ENCODE measurements around the gene GNAL.

The GNAL gene

DNA sequence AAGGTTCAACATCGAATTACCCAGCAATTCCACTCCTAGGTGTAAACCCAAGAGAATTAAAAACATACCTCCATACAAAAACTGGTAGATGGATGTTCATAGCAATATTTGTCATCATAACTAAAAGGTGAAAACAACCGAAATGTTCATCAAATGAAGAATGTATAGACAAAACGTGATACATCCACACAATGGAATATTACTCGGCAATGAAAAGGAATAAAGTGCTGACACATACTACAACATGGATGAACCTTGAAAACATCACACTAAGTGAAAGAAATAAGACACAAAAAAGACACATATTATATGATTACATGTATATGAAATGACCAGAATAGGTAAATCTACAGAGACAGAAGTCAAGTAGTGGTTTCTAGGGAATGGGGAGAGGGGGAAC, 141.5 kb downstream of the GNAL start:
- DNase-seq (ENCODE audit: low spot score) = no peak
- ChIA-PET CTCF (no interaction called here), POLR2A (ENCODE audit: low non-redundant PET) (no interaction called here)
- H3K27ac ChIP-seq = no peak overlapping the region
- TF ChIP-seq, protein P1, sequence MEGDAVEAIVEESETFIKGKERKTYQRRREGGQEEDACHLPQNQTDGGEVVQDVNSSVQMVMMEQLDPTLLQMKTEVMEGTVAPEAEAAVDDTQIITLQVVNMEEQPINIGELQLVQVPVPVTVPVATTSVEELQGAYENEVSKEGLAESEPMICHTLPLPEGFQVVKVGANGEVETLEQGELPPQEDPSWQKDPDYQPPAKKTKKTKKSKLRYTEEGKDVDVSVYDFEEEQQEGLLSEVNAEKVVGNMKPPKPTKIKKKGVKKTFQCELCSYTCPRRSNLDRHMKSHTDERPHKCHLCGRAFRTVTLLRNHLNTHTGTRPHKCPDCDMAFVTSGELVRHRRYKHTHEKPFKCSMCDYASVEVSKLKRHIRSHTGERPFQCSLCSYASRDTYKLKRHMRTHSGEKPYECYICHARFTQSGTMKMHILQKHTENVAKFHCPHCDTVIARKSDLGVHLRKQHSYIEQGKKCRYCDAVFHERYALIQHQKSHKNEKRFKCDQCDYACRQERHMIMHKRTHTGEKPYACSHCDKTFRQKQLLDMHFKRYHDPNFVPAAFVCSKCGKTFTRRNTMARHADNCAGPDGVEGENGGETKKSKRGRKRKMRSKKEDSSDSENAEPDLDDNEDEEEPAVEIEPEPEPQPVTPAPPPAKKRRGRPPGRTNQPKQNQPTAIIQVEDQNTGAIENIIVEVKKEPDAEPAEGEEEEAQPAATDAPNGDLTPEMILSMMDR (conservative IDR thresholded peaks at IDR 0.05; ENCODE audit: low read depth) = no peak

DNA sequence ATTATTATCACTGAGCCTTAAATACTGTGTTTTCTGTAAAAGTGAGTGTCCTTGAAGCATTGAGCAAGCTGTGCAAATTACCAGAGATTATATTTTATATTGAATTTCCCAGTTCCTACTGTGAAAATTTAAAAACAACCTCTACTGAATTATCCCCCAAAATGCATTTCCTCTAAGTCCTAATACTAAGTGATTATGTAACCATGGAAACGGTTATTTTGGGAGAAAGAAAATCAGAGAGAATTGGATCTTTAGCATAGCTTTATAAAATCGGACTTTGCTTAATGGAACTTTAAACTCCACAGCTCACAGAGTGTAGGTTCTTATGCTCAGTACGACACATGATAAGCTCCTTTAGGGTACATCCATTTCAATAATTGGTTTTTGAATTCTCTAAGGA, 142.9 kb downstream of the GNAL start:
- CTCF ChIA-PET = no interaction called here
- TF ChIP-seq, protein P1 (conservative IDR thresholded peaks at IDR 0.05; ENCODE audit: low read depth) = no peak

DNA sequence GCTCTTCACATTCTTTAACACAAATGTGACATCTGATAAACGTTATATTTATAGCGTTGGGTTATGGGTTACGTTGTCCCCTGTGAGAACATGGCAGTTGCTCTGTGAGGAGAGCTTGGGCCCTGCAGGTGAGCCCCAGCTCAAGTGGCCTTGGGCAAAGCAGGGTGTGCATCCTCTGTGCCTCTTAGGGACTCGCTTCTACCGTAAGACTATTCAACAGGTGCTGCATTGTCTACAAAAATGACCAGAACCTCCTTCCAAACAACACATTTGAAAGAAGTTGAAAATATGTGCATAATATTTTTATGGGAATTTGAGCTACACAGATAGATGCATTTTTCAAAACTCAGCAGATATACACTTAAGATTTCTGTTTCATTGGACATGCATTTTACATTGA, 145.7 kb downstream of the GNAL start:
- POLR2A ChIA-PET (ENCODE audit: low non-redundant PET) = interaction anchor here (0.5 kb wide), 1 partner anchor 61 kb away, joined by 4 read pairs; no protein-coding TSS in a partner anchor
- H3K27ac ChIP-seq = no peak overlapping the region
- no peak for DNase-seq (ENCODE audit: low spot score)
- CTCF ChIA-PET = no interaction called here
- TF ChIP-seq, protein P1 (conservative IDR thresholded peaks at IDR 0.05; ENCODE audit: low read depth) = no peak

More for the DNA sequence above, 142.9 kb downstream of the GNAL start:
- no peak for DNase-seq (ENCODE audit: low spot score)
- POLR2A ChIA-PET (ENCODE audit: low non-redundant PET) = no interaction called here
- H3K27ac ChIP-seq = no peak overlapping the region

DNA sequence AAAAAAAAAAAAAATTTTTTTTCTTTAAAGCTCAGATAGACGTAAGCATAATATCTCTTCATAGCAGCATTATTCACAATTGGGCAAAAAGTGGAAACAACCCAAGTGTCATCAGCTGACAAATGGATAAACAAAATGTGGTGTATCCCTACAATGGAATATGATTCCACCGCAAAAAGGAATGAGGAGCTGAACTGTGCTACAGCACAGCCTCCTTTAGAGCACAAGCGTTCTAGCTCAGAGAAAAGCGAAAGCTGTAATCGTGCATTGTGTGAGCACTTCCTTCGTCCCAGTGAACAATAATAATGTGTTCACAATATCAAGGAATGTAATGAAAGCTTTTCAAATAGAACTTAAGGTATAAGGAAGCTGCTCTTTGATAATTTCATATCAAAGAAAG, 150.5 kb downstream of the GNAL start:
- ChIA-PET POLR2A (ENCODE audit: low non-redundant PET) (no interaction called here), CTCF (interaction anchor here (0.6 to 1.0 kb wide), 2 partner anchors 100 to 188 kb away, joined by 3 to 5 read pairs; no protein-coding TSS in a partner anchor)

DNA sequence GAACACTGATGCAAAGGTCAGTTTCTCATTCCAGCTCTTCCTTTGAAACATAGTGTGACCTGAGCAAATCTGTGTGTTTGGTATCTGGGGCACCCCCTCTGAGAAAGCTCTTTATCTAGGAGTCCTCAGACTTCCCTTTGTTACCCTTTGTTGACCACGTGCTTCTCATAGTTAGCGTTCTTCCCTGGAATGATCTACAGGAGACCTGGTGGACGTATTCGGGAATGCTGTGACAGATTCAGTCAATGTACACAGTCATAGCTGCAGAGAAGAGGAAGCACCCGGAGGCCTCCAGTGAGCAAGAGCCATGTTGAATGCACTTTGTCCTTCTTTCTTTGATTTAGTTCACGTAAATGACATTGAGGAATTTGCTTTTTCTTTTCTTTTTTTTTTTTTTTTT, 151.4 kb downstream of the GNAL start:
- DNase-seq (ENCODE audit: low spot score) = no peak
- CTCF ChIA-PET = no interaction called here
- POLR2A ChIA-PET (ENCODE audit: low non-redundant PET) = no interaction called here
- TF ChIP-seq, protein P1 (conservative IDR thresholded peaks at IDR 0.05; ENCODE audit: low read depth) = no peak
- H3K27ac ChIP-seq = no peak overlapping the region

More for the DNA sequence above, 150.5 kb downstream of the GNAL start:
- TF ChIP-seq, protein P1 (conservative IDR thresholded peaks at IDR 0.05; ENCODE audit: low read depth) = no peak
- no peak for DNase-seq (ENCODE audit: low spot score)
- H3K27ac ChIP-seq = no peak overlapping the region

DNA sequence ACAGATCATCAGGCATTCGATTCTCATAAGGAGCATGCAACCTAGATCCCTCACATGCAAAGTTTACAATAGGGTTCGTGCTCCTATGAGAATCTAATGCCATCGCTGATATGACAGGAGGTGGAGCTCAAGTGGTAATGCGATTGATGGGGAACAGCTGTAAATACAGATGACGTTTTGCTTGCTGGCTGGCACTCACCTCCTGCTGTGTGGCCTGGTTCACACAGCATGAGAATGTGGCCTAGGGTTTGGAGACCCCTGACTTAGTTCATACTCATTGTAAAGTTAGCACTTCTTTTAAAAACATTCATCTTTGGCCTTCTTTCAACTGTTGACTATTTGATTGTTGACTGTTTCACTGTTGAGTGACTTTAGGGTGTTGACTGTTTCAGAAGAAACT, 153.5 kb downstream of the GNAL start:
- TF ChIP-seq, protein P1 (conservative IDR thresholded peaks at IDR 0.05; ENCODE audit: low read depth) = no peak
- no peak for DNase-seq (ENCODE audit: low spot score)
- no peak overlapping the region for H3K27ac ChIP-seq
- ChIA-PET POLR2A (ENCODE audit: low non-redundant PET) (no interaction called here), CTCF (no interaction called here)

DNA sequence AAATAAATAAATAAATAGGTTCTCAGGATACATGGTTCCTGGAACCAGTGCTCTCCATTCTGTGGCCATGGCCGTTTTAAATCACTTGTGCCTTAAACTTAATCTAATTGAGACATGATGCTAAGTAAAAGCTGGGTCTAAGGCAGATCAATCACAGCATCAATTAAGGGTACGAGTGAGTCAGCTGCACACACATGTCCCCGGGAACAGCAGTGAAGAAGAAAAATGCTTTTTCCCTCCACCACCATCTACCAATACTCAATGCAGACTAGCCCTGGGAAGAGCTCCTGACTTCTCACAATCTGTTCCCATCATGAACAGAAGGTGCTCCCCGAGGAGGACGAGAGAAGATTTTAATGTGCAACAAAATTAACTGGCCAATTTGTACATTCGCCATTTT, 155.4 kb downstream of the GNAL start:
- ChIA-PET POLR2A (ENCODE audit: low non-redundant PET) (no interaction called here), CTCF (interaction anchor here (0.6 to 0.7 kb wide), 2 partner anchors 63 to 332 kb away, joined by 3 read pairs; no protein-coding TSS in a partner anchor)
- H3K27ac ChIP-seq = no peak overlapping the region
- no peak for DNase-seq (ENCODE audit: low spot score)
- TF ChIP-seq, protein P1 (conservative IDR thresholded peaks at IDR 0.05; ENCODE audit: low read depth) = no peak

Data from RWPE1 (cell line).